HEK293 (cell line): ENCODE results near the gene ADGRF4.

Experiments
- HOXA7 ChIP-seq: sonication (generic); formaldehyde crosslinking; IDR thresholded peaks from 2 replicates; pipeline ENCODE4 v1.8.1; 2022; ENCODE audit warnings: missing genetic modification reagents, borderline replicate concordance
- MEIS1 ChIP-seq: sonication (generic); formaldehyde crosslinking; IDR thresholded peaks from 2 replicates; pipeline ENCODE4 v1.8.1; 2022; ENCODE audit warnings: missing genetic modification reagents, mild to moderate bottlenecking, borderline replicate concordance
- SALL2 ChIP-seq: fragments of 450-650 bp; formaldehyde crosslinking; IDR thresholded peaks from 2 replicates; pipeline ENCODE4 v1.5.0; 2017; ENCODE audit warnings: missing biosample characterization, mild to moderate bottlenecking, missing genetic modification characterization, borderline replicate concordance
- SETDB1 ChIP-seq: IDR thresholded peaks from one replicate; pipeline ENCODE4 v1.6.1; 2017; ENCODE audit warnings: mild to moderate bottlenecking, low read length, moderate library complexity, mixed read lengths; ENCODE audit not compliant: insufficient read length
- SP7 ChIP-seq: fragments of 450-650 bp; formaldehyde crosslinking; IDR thresholded peaks from 2 replicates; pipeline ENCODE4 v1.5.1; 2016; ENCODE audit warnings: missing biosample characterization, missing genetic modification characterization
- YY1 ChIP-seq: fragments of 450-650 bp; formaldehyde crosslinking; IDR thresholded peaks from 2 replicates; pipeline ENCODE4 v1.5.1; 2018; ENCODE audit warnings: missing biosample characterization, missing genetic modification characterization
- ZBTB17 ChIP-seq: fragments of 450-650 bp; formaldehyde crosslinking; IDR thresholded peaks from 2 replicates; pipeline ENCODE4 v1.5.1; 2016; ENCODE audit warnings: missing biosample characterization, missing genetic modification characterization
- ZBTB48 ChIP-seq: fragments of 450-650 bp; formaldehyde crosslinking; IDR thresholded peaks from 2 replicates; pipeline ENCODE4 v1.5.1; 2016; ENCODE audit warnings: missing biosample characterization, missing genetic modification characterization
- ZBTB49 ChIP-seq: fragments of 450-650 bp; formaldehyde crosslinking; IDR thresholded peaks from 2 replicates; pipeline ENCODE4 v1.5.1; 2016; ENCODE audit warnings: missing biosample characterization, missing genetic modification characterization, low read depth
- ZEB2 ChIP-seq: fragments of 450-650 bp; formaldehyde crosslinking; IDR thresholded peaks from 2 replicates; pipeline ENCODE4 v1.5.1; 2016; ENCODE audit warnings: missing biosample characterization, missing genetic modification characterization
- ZNF157 ChIP-seq: fragments of 450-650 bp; formaldehyde crosslinking; IDR thresholded peaks from 2 replicates; pipeline ENCODE4 v1.5.1; 2016; ENCODE audit warnings: missing biosample characterization, missing genetic modification characterization
- ZNF24 ChIP-seq: fragments of 450-650 bp; formaldehyde crosslinking; IDR thresholded peaks from 2 replicates; pipeline ENCODE4 v1.5.1; 2016; ENCODE audit warnings: missing biosample characterization, missing genetic modification characterization
- ZNF324 ChIP-seq: fragments of 450-650 bp; formaldehyde crosslinking; IDR thresholded peaks from 2 replicates; pipeline ENCODE4 v1.5.1; 2016; ENCODE audit warnings: missing biosample characterization, missing genetic modification characterization
- ZNF335 ChIP-seq: fragments of 450-650 bp; formaldehyde crosslinking; conservative IDR thresholded peaks from 2 replicates; pipeline ENCODE4 v1.5.1; 2016; ENCODE audit warnings: missing biosample characterization, missing genetic modification characterization
- ZNF341 ChIP-seq: fragments of 450-650 bp; formaldehyde crosslinking; IDR thresholded peaks from 2 replicates; pipeline ENCODE4; 2016; ENCODE audit warnings: low read depth, missing biosample characterization, missing genetic modification characterization
- ZNF366 ChIP-seq: fragments of 450-650 bp; formaldehyde crosslinking; conservative IDR thresholded peaks from 2 replicates; pipeline ENCODE4 v1.5.1; 2016; ENCODE audit warnings: missing biosample characterization, missing genetic modification characterization
- ZNF37A ChIP-seq: fragments of 450-650 bp; IDR thresholded peaks from 2 replicates; pipeline ENCODE4 v1.5.1; 2018; ENCODE audit warnings: missing biosample characterization, missing genetic modification characterization
- ZNF391 ChIP-seq: fragments of 450-650 bp; formaldehyde crosslinking; IDR thresholded peaks from 2 replicates; pipeline ENCODE4 v1.5.1; 2016; ENCODE audit warnings: low read depth, missing biosample characterization, missing genetic modification characterization, borderline replicate concordance
- ZNF426 ChIP-seq: fragments of 450-650 bp; formaldehyde crosslinking; IDR thresholded peaks from 2 replicates; pipeline ENCODE4 v1.5.1; 2017; ENCODE audit warnings: missing biosample characterization, missing genetic modification characterization, mild to moderate bottlenecking, inconsistent platforms, moderate library complexity
- ZNF488 ChIP-seq: fragments of 450-650 bp; formaldehyde crosslinking; IDR thresholded peaks from 2 replicates; pipeline ENCODE4 v1.5.1; 2016; ENCODE audit warnings: missing biosample characterization, missing genetic modification characterization
- ZNF518A ChIP-seq: fragments of 450-650 bp; formaldehyde crosslinking; conservative IDR thresholded peaks from 2 replicates; pipeline ENCODE4 v1.5.1; 2016; ENCODE audit warnings: low read depth, missing biosample characterization, missing genetic modification characterization
- ZNF610 ChIP-seq: fragments of 450-650 bp; formaldehyde crosslinking; IDR thresholded peaks from 2 replicates; pipeline ENCODE4 v1.5.1; 2016; ENCODE audit warnings: missing biosample characterization, missing genetic modification characterization, borderline replicate concordance
- ZNF837 ChIP-seq: fragments of 450-650 bp; formaldehyde crosslinking; IDR thresholded peaks from 2 replicates; pipeline ENCODE4 v1.5.1; 2016; ENCODE audit warnings: missing biosample characterization, missing genetic modification characterization
- ZNF843 ChIP-seq: fragments of 450-650 bp; formaldehyde crosslinking; IDR thresholded peaks from 2 replicates; pipeline ENCODE4 v1.5.1; 2016; ENCODE audit warnings: missing biosample characterization, missing genetic modification characterization
- TF ChIP-seq, protein P1 (sequence below): fragments of 450-650 bp; formaldehyde crosslinking; IDR thresholded peaks from 2 replicates; pipeline ENCODE4 v1.5.1; 2016; ENCODE audit warnings: missing biosample characterization, missing genetic modification characterization
- TF ChIP-seq, protein P2 (sequence below): fragments of 450-650 bp; formaldehyde crosslinking; IDR thresholded peaks from 2 replicates; pipeline ENCODE4 v1.5.1; 2016; ENCODE audit warnings: missing biosample characterization, missing genetic modification characterization

The ADGRF4 gene

DNA sequence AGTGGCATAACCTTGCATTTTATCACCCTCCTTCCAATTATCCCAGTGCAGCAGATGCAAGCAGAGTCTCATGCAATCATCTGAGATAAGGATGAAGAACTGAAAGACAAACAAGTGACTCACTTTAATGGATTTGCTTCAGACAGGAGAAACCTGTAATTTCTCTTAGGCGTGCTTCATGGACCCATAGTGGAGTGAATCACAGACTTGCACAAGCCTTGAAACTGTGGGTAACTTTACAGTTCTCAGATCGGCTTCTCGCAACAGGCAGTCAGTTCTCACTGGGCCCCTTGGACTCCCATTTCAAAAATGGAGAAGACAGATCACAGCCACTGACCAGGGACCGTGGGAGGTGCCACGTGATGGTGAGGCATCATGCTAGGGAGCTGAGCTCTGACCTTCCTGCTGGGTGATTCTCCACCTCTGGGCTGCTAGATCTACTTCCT lies at the start of gene ADGRF4 (continued):
- TF ChIP-seq MEIS1 (CRISPR knock-in tag) (no peak), ZNF341 (tag by site-specific recombination) (no peak), ZBTB49 (tag by site-specific recombination) (no peak), SETDB1 (peak; percentile 16), ZNF518A (tag by site-specific recombination) (0 out of 2 replicates have a peak, but pooled peaks have one; percentile 48), ZNF24 (tag by site-specific recombination) (peak; percentile 85; the same call in 1 of the 2 replicates), SALL2 (no peak), ZNF610 (no peak), ZNF843 (tag by site-specific recombination) (peak; percentile 38; the same call in 1 of the 2 replicates), ZNF488 (no peak), HOXA7 (CRISPR knock-in tag) (no peak), SP7 (tag by site-specific recombination) (peak; percentile 97), ZNF426 (no peak), ZEB2 (peak; percentile 52; the same call in 1 of the 2 replicates), ZNF837 (tag by site-specific recombination) (no peak), ZBTB17 (tag by site-specific recombination) (peak; percentile 75; the same call in 1 of the 2 replicates), ZNF157 (tag by site-specific recombination) (no peak), ZBTB48 (peak; percentile 75), ZNF37A (tag by site-specific recombination) (no peak), ZNF335 (tag by site-specific recombination) (peak; percentile 49; the same call in 1 of the 2 replicates), ZNF366 (tag by site-specific recombination) (no peak; the same call in 1 of the 2 replicates), YY1 (tag by site-specific recombination) (no peak), ZNF391 (tag by site-specific recombination) (no peak), ZNF324 (tag by site-specific recombination) (0 out of 2 replicates have a peak, but pooled peaks have one; percentile 30)
- TF ChIP-seq, protein P1, sequence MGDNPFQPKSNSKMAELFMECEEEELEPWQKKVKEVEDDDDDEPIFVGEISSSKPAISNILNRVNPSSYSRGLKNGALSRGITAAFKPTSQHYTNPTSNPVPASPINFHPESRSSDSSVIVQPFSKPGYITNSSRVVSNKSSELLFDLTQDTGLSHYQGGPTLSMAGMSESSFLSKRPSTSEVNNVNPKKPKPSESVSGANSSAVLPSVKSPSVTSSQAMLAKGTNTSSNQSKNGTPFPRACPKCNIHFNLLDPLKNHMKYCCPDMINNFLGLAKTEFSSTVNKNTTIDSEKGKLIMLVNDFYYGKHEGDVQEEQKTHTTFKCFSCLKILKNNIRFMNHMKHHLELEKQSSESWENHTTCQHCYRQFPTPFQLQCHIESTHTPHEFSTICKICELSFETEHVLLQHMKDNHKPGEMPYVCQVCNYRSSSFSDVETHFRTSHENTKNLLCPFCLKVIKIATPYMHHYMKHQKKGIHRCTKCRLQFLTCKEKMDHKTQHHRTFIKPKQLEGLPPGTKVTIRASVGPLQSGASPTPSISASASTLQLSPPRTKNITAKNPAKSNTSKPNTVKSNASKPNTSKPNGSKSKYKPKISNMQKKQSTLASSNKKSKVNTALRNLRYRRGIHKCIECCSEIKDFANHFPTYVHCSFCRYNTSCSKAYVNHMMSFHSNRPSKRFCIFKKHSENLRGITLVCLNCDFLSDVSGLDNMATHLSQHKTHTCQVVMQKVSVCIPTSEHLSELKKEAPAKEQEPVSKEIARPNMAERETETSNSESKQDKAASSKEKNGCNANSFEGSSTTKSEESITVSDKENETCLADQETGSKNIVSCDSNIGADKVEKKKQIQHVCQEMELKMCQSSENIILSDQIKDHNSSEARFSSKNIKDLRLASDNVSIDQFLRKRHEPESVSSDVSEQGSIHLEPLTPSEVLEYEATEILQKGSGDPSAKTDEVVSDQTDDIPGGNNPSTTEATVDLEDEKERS (tag by site-specific recombination), result no peak
- TF ChIP-seq, protein P2, sequence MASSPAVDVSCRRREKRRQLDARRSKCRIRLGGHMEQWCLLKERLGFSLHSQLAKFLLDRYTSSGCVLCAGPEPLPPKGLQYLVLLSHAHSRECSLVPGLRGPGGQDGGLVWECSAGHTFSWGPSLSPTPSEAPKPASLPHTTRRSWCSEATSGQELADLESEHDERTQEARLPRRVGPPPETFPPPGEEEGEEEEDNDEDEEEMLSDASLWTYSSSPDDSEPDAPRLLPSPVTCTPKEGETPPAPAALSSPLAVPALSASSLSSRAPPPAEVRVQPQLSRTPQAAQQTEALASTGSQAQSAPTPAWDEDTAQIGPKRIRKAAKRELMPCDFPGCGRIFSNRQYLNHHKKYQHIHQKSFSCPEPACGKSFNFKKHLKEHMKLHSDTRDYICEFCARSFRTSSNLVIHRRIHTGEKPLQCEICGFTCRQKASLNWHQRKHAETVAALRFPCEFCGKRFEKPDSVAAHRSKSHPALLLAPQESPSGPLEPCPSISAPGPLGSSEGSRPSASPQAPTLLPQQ (tag by site-specific recombination), result peak; percentile 68; the same call in 1 of the 2 replicates
